HG03432 (cell line): ENCODE data around the gene METTL16.

Experiments used
- ATAC-seq: cut with Tn5 transposase; IDR thresholded peaks from one replicate; pipeline ENCODE4 v1.9.1; 2021; ENCODE audit warnings: mild to moderate bottlenecking, moderate library complexity; ENCODE audit not compliant: unreplicated experiment

Gene METTL16

DNA sequence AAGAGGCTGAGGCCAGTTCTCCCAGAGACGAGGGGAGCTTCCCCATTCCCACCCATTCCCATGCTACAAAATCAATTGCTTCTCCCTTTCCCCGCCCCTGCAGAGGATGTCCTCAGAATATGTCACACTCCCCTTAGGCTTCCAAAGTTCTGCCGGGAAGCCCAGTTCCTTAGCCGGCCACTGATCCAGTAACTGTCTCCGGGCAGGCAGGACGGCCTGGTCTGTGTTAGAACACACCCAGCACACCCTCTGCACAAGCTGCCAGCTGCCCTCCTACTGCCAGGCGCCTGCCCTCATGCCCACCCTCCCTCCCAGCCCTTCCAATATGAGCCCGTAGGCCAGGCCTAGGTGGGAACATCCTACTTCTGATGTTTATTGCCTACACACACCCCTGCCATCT lies 143.3 kb downstream of the METTL16 start:
- ATAC-seq: no peak

DNA sequence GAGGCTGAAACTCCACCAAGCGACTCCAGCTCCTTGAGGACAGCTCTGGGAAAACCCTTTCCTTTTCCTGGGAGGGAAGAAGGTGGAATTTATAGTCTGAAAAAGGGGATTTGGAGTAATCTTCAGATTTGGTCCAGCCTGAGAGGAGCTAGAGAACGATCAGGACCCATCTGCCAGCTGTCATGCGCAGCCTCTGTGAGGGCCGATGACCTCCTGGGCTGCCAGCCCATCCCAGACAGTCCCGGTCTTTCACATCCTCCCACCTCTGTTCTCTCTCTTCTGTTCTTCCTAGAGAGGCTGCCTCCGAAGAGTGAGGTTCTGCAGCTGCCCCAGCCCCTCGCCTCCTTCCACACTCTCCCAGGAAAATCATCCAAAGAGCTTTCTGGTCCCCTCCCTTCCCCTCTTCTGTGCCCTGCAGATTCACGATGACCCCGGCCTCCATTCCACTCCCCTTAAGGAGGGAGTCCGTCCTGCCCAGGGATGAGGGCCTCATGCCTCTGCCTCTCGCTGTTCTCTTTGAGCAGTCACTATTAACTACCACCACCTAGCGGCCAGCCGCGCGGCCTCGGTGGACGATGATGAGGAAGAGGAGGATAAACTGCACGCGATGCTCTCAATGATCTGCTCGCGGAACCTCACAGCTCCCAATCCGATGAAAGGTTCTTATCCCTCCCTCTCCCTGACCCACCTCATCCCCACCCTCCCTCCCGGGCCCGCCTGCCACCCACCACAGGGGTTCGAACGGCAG lies 144.8 kb downstream of the METTL16 start:
- no peak for ATAC-seq
